NT2/D1 (cell line): Measurements from ENCODE around the gene FZD10.

Experiments
- SUZ12 ChIP-seq: IDR thresholded peaks from 2 replicates; pipeline ENCODE4 v1.6.1; 2011; ENCODE audit not compliant: insufficient read length, insufficient read depth; ENCODE audit errors: extremely low read depth
- YY1 ChIP-seq: IDR thresholded peaks from 2 replicates; pipeline ENCODE4 v1.6.1; 2011; ENCODE audit not compliant: insufficient read length, insufficient read depth
- ZNF274 ChIP-seq: IDR thresholded peaks from 2 replicates; pipeline ENCODE4 v1.6.1; 2011; ENCODE audit warnings: mild to moderate bottlenecking, low read depth, low read length

- TF ChIP-seq SUZ12, result no peak
- TF ChIP-seq YY1, result no peak
- no peak for TF ChIP-seq ZNF274
These were observed 50.2 kb downstream of the FZD10 start for GRCh38 chr12:130212384-130212989.
